GM18511 (cell line): ENCODE measurements around the gene TAS1R1.

Experiments used
- ATAC-seq: cut with Tn5 transposase; IDR thresholded peaks from one replicate; pipeline ENCODE4 v1.9.1; 2021; ENCODE audit warnings: mild to moderate bottlenecking, moderate library complexity; ENCODE audit not compliant: unreplicated experiment

The TAS1R1 gene

DNA sequence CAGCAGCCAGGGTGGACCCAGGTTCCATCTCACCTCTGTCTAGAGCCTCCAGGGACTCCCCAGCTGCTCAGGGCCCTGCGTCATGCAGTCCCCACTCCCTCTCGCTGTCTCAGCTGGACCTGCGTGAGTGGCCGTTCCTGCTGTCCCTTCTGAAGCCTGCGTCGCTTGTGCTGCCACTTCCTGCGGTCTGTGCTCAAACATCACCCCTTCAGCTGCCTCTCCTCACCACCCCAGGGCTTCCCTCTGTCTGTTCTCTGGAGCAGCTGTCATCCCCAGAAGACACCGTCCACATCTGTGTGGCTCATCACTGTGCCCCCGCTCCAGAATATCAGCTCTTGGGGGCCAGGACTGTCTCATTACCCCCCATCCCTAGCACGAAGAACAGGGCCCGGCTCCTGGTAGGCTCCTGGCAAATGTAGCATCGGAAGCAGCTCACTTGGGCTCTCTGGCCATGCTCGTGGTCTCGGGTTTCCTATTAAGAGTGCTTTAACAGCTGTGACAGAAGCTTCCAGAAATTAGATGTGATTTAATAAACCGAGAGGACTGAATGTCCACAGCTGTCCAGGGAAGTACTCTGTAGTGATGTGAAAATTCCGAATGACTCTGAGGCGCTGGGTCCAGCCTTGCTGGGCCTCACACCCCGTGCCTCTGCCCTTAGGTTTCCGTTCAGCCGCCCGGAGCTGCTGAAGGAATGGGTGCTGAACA, 72.9 kb downstream of the TAS1R1 start:
- no peak for ATAC-seq

DNA sequence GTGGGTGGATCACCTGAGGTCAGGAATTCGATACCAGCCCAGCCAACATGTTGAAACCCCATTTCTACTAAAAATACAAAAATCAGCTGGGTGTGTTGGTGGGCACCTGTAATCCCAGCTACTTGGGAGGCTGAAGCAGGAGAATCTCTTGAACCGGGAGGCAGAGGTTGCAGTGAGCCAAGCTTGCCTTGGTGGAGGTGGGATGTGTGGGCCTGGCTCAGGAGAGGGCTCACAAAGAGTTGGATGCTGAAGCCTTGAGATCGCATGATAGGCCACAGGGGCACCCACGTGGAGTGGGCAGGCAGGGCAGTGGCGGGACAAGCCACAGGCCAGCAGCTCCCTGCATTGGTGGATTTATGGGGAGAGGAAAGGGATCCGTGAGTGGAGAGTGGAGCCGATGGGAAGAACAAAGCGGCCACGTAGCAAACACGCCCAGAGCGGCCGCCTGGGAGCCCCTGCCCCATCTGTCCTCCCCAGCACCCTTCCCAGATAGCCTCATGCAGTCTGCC, 73.9 kb downstream of the TAS1R1 start:
- ATAC-seq, result no peak
